ENCODE measurements around the gene TNFAIP8L1.

GRCh38 chr19:4702764-4703163, 63.4 kb downstream of the TNFAIP8L1 start:
- no peak for TF ChIP-seq CTCF (conservative IDR thresholded peaks at IDR 0.05; ENCODE audit: low read depth, low read length)
- no peak for TF ChIP-seq EZH2 (IDR thresholded peaks at IDR 0.05; ENCODE audit: low read length, unreplicated experiment)
- no peak for TF ChIP-seq EZH2phosphoT487 (IDR thresholded peaks at IDR 0.05; ENCODE audit: borderline replicate concordance, low read length)

All from PC-3 (cell line).